BLaER1 (cell line): Measurements from ENCODE around the gene TOR4A.

ENCODE experiments used
- H3K27ac ChIP-seq: shearing (Covaris generic); formaldehyde crosslinking; 2 replicates; pipeline ENCODE4 v1.8.1; 2022
- H3K27me3 ChIP-seq: shearing (Covaris generic); formaldehyde crosslinking; 2 replicates; pipeline ENCODE4 v1.8.1; 2022
- H3K36me3 ChIP-seq: shearing (Covaris generic); formaldehyde crosslinking; 2 replicates; pipeline ENCODE4 v1.8.1; 2022
- H3K4me1 ChIP-seq: shearing (Covaris generic); formaldehyde crosslinking; 2 replicates; pipeline ENCODE4 v1.8.1; 2022
- H3K4me2 ChIP-seq: shearing (Covaris generic); formaldehyde crosslinking; 2 replicates; pipeline ENCODE4 v1.8.1; 2022
- H3K4me3 ChIP-seq: shearing (Covaris generic); formaldehyde crosslinking; 2 replicates; pipeline ENCODE4 v1.8.1; 2022
- H3K9ac ChIP-seq: shearing (Covaris generic); formaldehyde crosslinking; 2 replicates; pipeline ENCODE4 v1.8.1; 2022
- H3K9me3 ChIP-seq: shearing (Covaris generic); formaldehyde crosslinking; 2 replicates; pipeline ENCODE4 v1.8.1; 2022
- H4K20me1 ChIP-seq: shearing (Covaris generic); formaldehyde crosslinking; 2 replicates; pipeline ENCODE4 v1.8.1; 2022
- Cebpa-rat ChIP-seq: shearing (Covaris generic); IDR thresholded peaks from 2 replicates; pipeline ENCODE4 v1.8.1; 2022

Gene TOR4A

DNA sequence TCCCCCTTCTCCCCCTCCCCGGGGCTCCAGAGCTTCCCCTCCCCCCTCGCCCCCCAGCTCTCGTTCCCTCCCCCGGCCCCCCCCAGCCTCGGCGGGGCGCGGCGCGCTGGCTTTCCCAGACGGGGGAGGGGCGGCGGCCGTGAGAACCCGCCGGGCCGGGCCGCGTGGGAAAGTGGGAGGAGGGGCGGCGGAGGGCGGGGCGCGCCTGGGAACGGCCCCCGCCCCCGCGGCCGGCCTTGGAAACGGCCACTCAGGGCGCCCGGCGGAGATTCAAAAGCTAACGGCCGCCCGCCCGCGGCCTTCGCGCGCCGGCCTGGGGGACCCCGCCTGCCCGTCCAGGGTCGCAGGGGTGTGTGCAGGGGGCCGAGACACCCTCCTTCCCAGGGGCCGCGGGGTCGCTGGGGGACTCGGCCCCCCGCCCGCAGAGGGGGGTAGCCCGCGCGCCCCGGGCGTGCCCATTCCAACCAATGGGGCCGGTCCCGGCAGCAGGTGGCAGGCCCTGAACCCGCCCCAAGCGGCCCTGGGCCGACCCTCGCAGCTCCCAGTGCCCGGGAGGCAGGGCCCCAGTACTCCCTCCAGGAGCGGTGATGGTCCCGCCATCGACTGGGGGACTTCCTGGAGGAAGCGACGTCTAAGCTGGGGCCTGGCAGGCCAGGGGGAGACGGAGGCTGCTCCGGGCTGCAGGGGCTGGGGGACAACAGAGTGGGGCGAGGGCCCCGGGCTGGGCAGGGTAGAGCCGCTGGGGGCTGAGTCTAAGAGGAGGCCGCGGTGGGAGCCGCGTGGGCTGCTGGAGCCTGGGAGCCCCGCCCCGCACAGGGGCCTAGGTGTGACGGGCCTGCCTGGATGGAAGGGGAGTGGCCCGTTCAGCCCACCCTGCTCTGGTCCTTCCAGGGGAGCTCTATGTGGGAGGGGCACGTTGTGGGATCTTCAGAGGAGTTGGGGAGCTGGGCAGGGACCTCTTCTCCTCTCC is 38.8 kb downstream of the TOR4A start:
- H4K20me1 ChIP-seq = no peaks in the 10 kb centered on the region
- H3K9ac ChIP-seq = peak overlapping the region; percentile 79
- H3K27me3 ChIP-seq = no peaks in the 10 kb centered on the region
- H3K36me3 ChIP-seq = no peaks in the 10 kb centered on the region
- peak overlapping the region; percentile 91 for H3K4me2 ChIP-seq
- no peaks in the 10 kb centered on the region for H3K9me3 ChIP-seq
- peaks cover 86% of the 10 kb centered on the region for H3K4me1 ChIP-seq
- TF ChIP-seq Cebpa-rat = no peak
- H3K27ac ChIP-seq = peak overlapping the region; percentile 95
- H3K4me3 ChIP-seq = peak overlapping the region; percentile 66

GRCh38 chr9:137317021-137317717 is 39.6 kb downstream of the TOR4A start:
- Histone ChIP-seq H3K4me2 (peak overlapping the region; percentile 91), H3K9me3 (peaks cover 1% of the 10 kb centered on the region), H3K27ac (peak overlapping the region; percentile 95), H3K9ac (peak overlapping the region; percentile 79; the same call in 1 of the 2 replicates), H3K4me3 (peak overlapping the region; percentile 66), H3K4me1 (peaks cover 90% of the 10 kb centered on the region), H4K20me1 (no peaks in the 10 kb centered on the region), H3K36me3 (no peaks in the 10 kb centered on the region), H3K27me3 (no peaks in the 10 kb centered on the region)
- TF ChIP-seq Cebpa-rat = no peak

GRCh38 chr9:137317718-137318511 is 40.4 kb downstream of the TOR4A start:
- H3K4me1 ChIP-seq = peaks cover 90% of the 10 kb centered on the region
- H4K20me1 ChIP-seq = no peaks in the 10 kb centered on the region
- H3K4me2 ChIP-seq = peak overlapping the region; percentile 91
- peaks cover 6% of the 10 kb centered on the region for H3K9me3 ChIP-seq
- H3K27me3 ChIP-seq = no peaks in the 10 kb centered on the region
- TF ChIP-seq Cebpa-rat = no peak
- no peaks in the 10 kb centered on the region for H3K36me3 ChIP-seq
- peak overlapping the region; percentile 95 for H3K27ac ChIP-seq
- H3K9ac ChIP-seq = peak overlapping the region; percentile 79; the same call in 1 of the 2 replicates
- no peak overlapping the region for H3K4me3 ChIP-seq

DNA sequence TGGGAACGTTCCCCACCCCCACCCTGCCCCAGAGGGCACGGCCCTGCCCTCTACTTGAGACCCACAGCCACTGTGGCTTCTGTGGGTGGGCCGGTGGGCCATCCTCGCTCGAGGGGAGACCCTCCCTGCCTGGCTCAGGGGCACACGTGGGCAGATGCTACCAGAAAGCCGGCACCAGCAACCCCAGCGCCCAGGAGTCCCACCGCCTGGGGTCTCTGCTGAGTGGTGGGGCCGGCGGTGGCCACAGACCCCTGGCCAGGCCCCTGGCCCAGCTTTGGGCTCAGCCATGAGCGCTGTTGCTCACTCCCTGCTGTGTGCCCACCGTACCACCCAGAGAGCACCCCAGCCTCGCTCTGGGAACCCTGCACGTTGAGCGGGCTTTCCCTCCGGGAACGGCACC is 41.1 kb downstream of the TOR4A start:
- Histone ChIP-seq H3K36me3 (peaks cover 2% of the 10 kb centered on the region; the same call in 1 of the 2 replicates), H3K27ac (peak overlapping the region; percentile 95), H3K4me3 (no peak overlapping the region), H3K4me1 (peaks cover 84% of the 10 kb centered on the region), H3K9ac (peak overlapping the region; percentile 67), H3K9me3 (peaks cover 8% of the 10 kb centered on the region), H3K27me3 (no peaks in the 10 kb centered on the region), H3K4me2 (peak overlapping the region; percentile 91), H4K20me1 (no peaks in the 10 kb centered on the region)
- TF ChIP-seq Cebpa-rat = no peak

GRCh38 chr9:137319011-137319738 is 41.6 kb downstream of the TOR4A start:
- peaks cover 78% of the 10 kb centered on the region for H3K4me1 ChIP-seq

DNA sequence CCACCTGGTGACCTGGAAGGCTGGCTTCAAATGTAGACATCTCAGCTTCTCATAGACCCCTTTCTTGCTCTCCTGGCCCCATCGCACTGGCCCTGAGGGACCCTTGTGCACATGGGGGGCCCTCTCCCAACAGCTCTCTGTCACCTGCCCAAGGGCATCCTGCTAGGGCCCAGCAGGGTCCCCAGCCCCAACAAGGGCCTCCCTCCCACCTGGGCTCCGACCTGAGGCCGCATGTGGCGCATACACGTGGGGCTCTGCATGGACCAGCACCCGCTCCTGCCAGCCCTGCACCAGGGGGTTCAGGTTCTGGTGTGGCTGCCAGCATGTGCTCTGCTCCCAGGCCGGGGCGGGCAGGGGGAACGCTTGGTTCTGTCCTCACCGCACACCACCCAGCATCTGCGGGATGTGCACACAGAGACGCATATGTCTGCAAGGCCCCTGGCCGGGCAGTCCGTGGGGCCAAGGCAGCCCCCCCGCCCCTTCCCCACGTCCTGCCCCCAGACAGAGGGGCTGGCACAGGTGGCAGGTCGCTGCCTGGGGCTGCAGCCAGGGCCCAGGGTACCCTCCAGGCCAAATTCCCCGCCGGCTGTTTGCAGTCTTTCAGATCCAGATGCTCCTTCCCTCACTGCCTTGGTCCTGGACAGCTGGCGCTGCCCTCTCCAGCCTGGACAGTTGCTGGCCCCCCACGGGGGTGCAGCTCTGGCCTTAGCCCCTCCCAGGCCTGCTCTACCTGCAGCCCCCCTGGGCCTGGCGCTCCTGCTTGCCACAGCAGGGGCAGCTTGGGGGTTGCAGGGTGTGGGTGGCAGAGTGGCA is 42.4 kb downstream of the TOR4A start:
- H3K27me3 ChIP-seq = no peaks in the 10 kb centered on the region
- no peaks in the 10 kb centered on the region for H4K20me1 ChIP-seq
- H3K4me3 ChIP-seq = peak overlapping the region; percentile 59
- peak overlapping the region; percentile 91 for H3K4me2 ChIP-seq
- H3K9me3 ChIP-seq = peaks cover 14% of the 10 kb centered on the region
- peak overlapping the region; percentile 79 for H3K9ac ChIP-seq
- peaks cover 71% of the 10 kb centered on the region for H3K4me1 ChIP-seq
- no peak for TF ChIP-seq Cebpa-rat
- H3K27ac ChIP-seq = peak overlapping the region; percentile 95
- peaks cover 8% of the 10 kb centered on the region; the same call in 1 of the 2 replicates for H3K36me3 ChIP-seq

More at GRCh38 chr9:137319011-137319738, 41.6 kb downstream of the TOR4A start:
- Histone ChIP-seq H3K36me3 (peaks cover 8% of the 10 kb centered on the region; the same call in 1 of the 2 replicates), H3K4me3 (no peak overlapping the region), H3K27me3 (no peaks in the 10 kb centered on the region), H3K4me2 (peak overlapping the region; percentile 91), H3K9ac (peak overlapping the region; percentile 67), H3K9me3 (peaks cover 14% of the 10 kb centered on the region), H3K27ac (peak overlapping the region; percentile 95), H4K20me1 (no peaks in the 10 kb centered on the region)
- no peak for TF ChIP-seq Cebpa-rat

- Histone ChIP-seq H3K27me3 (no peaks in the 10 kb centered on the region), H3K4me1 (peaks cover 63% of the 10 kb centered on the region), H3K36me3 (peaks cover 16% of the 10 kb centered on the region; the same call in 1 of the 2 replicates), H3K4me3 (peak overlapping the region; percentile 59), H3K9ac (peak overlapping the region; percentile 79), H3K27ac (peak overlapping the region; percentile 95), H3K9me3 (peaks cover 15% of the 10 kb centered on the region), H3K4me2 (peak overlapping the region; percentile 91), H4K20me1 (no peaks in the 10 kb centered on the region)
- no peak for TF ChIP-seq Cebpa-rat
These were observed 43.2 kb downstream of the TOR4A start for GRCh38 chr9:137320555-137321384.
